GM19193 (cell line): ENCODE measurements around the gene NR2C1.

Experiments
- POLR2A ChIP-seq: IDR thresholded peaks from 4 replicates; pipeline ENCODE4 v1.6.1; 2011; ENCODE audit not compliant: insufficient read depth, insufficient read length; ENCODE audit errors: extremely low read depth

The NR2C1 gene

DNA sequence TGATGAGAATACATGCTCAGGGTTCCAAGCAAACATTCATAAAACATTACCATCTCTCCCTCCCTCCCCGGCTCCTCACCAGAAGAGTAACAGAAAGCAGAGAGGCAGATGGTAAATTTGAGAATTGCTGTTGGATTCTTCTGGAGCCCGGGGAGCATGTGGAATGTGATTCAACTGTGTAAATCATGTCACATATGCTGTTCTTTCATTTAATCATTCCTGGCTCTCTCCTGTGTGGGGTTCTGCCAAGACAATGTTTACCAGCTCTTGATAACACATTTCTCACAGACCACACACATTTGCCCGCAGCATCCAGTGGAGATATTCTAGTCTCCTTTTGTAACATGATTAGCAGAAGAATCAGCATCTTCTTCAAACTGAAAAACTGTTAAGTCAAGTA, 23.4 kb upstream of the NR2C1 start:
- TF ChIP-seq POLR2A = no peak

DNA sequence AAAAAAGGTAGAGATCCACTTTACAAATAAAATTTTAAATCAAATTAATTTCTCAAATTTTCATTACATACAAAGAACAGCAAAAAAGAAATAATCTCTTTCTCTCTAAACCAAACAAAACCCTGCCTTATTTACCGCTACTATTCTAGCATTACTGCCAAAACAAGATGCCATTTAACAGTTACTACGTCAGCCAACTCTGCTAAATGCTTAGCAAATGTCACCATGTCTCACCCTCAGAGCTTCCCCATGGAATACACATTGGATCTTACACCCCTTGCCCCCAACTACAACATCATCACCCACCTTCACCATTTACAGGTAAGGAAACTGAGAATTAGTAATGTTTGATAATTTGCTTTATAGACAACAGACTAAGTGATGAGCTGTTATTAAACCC, 23.0 kb upstream of the NR2C1 start:
- no peak for TF ChIP-seq POLR2A

DNA sequence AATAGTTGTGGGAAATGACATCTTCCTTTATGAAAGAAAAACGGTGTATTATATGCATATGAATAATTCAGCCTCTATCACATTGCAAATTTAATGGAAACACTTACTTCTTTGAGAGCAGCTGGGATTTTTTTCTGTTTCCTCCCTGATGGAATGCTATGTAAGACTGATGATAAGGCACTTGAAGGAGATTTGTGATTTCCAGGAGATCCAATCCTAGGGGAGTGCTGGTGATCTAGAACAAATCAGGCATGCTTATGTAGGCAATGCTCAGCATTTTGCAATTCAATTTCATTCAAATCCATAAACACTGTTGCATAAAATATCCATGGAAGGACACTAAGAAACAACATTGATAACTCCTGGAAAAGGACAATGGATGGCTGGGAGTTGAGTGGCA, 16.0 kb upstream of the NR2C1 start:
- TF ChIP-seq POLR2A = no peak

DNA sequence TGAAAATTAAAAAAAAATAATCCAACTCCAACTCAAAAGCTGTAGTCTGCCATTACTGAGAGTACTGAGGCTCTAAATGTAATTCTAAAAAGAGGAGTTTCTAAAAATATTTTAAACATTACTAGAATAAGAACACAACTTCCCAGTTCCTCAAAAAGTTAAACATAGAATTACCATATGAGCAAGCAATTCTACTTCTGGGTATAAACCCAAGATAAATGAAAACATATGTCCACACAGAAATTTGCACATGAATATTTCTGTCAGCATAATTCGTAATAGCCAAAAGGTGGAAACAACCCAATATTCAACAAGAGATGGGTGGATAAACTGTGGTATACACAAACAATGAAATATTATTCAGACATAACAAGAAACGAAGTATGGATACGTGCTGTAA, 15.0 kb upstream of the NR2C1 start:
- no peak for TF ChIP-seq POLR2A

DNA sequence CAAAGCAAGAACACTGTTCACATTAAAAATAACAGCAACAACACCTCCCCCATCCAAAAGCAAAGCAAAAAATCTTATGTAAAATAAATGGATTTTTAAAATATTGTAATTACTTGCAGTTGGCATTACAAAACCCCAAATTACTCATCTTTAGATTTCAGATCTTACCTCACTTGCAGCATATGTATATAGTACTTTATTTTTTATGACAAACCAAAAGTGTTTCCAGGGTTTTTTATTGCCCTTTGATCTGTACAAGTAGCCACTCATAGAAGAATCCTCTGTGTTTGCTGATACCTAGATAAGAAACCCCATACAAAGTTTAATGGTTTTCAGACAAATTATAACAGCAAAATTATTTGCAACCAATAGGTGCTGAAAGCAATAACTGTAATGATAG, 12.2 kb upstream of the NR2C1 start:
- TF ChIP-seq POLR2A = no peak

DNA sequence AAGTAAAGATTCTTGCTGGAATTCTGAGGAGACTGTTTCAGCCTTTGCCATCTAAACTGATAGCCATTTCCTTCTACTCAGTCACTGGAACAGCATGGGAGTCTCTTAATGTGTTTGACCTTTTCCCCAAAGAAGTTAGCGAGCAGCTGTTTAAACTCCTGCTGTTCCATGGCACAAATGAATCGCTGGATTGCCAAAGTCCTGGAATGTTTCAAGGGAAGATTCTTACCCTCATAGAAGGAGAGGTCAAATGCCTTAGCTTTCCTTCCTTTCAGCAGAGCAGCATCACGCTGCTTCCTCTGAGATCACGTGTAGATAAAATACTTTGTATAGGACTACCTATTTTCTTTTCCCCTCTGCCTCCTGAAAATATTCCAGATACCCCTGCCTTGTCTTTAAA, 10.5 kb upstream of the NR2C1 start:
- no peak for TF ChIP-seq POLR2A

DNA sequence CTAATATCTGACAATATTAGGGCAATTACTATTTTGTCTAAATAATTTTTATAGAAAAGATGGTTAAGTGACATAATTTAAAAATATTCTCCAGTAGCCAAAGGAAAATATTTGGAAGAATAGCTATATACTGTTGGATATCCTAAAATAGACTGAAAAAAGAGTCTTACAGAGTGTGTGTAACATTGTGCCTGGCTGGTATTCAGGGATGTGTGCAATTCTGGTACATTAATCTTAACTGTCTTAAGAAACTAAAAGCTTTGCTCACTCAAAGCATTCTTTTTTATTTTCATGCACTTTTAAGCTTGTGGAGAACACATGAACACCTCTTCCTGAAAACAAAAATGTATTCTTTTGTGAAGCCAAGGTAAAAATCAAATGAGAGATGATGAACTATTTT, 10.1 kb upstream of the NR2C1 start:
- TF ChIP-seq POLR2A = no peak

DNA sequence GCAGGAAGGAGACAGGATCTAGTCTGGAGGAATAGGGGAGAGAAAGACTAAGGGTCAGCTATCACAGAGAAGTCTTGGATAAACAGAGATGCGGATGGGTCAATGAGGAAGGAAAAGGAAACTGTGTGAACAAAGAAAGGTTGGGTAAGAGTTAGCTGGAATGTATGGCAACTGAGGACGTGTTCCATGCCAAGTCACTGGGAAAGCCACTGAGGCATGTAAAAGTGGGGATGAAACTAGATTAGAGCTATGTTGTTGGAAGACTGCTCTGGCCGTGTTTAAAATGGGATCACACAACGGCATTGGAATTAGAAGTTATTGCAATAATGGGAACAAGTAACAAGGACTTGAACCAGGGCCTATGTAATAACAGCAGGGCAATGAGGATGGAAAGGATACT, 3.9 kb upstream of the NR2C1 start:
- TF ChIP-seq POLR2A = no peak

DNA sequence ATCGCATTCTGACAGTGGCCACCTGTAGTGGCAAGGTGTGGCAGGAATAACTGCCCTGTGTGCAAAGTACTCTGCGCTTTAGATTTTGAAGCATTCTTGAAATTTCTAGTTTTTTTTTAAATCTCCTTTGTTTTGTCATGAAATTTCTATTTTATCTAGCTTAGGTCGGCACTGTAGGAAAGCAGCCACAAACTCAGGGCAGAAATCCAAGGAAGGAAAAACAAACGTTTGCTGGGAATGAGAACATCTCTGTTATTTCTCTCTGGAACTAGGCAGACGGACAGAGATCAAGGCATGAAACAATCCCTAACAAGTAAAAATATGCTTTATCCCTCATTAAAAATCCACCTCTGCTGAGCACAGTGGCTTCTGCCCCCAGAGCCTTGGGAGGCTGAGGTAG, 1.3 kb upstream of the NR2C1 start:
- no peak for TF ChIP-seq POLR2A

DNA sequence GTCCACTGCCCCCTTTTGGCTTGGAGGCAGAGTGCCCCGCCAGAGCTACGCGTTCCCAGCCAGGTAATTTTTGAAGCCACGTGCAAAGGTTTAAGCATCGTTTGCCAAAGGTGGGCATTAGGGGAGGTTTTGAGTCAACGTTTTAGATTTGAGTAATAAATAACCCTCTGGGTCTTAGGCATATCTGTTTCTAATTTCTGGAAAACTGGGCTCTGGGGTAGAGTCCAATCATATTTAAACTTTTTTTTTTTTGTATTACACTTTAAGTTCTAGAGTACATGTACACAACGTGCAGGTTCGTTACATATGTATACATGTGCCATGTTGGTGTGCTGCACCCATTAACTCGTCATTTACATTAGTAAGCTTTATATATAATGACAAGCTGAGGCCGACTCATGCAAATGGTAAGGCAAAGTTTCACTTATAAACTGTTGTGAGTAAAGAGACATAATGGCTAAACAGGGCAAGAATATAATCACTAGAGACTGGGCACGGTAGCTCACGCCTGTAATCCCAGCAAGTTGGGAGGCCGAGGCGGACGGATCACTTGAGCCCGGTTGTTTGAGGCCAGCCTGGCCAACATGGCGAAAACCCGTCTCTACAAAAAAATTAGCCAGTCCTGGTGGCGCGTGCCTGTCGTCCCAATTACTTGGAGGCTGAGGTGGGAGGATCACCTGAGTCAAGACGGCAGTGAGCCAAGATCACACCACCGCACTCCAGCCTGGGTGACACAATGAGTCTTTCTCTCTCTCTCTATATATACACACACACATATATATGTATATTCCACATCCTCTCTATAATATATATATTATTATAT, 491 bp upstream of the NR2C1 start:
- no peak for TF ChIP-seq POLR2A

DNA sequence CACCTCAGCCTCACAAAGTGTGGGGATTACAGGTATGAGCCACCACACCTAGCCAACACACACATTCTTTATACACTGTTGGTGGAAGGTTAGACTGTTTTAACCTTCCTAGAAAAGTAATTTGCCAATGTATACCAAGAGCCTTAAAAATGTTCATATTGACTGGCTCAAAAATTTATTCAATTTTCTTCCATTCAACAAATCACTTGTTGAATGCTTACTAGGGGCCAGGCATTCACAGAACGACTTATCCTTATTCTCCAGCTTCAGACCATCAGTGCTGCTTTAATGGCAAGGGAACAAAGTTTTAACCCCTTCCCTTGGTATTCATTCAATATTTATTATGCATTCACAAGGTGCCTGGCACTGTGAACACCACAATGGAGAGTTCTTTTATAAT, 3.0 kb downstream of the NR2C1 start:
- TF ChIP-seq POLR2A = no peak

DNA sequence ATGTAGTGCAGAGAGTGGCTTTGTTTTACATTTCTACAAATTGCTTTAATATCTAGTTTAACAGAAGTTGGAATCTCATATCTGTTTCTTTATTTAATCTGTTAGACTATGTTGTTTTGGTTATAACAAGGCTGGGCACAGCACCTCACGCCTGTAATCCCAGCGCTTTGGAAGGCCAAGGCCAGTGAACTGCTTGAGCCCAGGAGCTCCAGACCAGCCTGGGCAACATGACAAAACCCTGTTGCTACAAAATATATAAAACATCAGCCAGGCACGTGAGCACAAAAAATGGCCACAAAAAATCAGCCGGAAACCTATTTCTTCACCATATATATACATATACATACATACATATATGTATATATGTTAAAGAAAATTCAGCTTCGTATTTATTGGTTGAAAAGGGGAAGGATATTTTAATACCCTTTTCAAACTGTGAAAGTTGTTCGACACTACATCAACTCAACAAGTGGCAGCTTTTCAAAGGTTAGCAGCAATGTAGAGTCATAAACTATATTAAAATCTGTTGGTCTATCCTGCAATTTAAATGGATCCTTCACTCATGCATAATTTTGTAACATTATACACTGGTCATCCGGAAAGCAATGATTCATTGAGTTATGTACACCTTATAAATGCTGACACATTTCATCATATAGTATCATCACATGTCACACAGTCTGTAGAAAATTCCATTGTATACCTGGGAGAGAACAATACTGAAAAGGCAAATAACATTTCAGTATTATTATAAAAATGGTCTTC, 7.1 kb downstream of the NR2C1 start:
- TF ChIP-seq POLR2A = no peak

DNA sequence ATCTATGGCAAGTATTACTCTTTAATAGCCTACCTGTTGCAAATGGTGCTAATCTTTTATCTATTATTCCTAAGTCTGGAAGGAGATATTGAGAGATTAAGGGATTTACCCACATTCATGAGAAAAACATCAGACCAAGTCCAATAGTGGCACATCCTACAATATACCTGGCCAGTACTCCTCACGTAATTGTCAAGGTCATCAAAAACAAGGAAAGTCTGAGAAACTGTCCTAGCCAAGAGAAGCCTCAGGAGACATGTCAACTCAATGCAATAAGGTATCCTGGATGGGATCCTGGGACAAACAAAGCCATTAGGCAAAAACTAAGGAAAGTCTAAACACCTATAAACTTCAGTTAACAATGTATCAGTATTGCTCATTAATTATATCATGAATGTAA, 12.5 kb downstream of the NR2C1 start:
- TF ChIP-seq POLR2A = no peak

DNA sequence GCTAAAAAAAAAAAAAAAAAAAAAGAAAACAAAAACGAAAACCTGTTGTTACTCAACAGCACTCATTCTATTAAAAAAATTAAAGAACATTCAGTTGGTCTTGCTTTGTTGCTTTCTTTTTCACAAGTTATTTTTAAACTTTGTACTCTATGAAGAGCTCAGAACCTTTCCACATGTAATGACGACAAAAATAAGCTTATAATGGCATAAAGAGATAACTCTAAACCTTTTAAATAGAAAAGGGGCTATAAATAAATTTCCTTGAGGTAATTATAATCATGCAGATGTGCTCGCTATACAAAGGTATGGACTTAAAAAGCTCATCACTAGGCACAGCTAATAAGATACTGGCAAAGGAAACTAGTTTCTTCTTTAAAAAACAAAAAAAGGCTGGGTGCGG, 13.4 kb downstream of the NR2C1 start:
- no peak for TF ChIP-seq POLR2A

DNA sequence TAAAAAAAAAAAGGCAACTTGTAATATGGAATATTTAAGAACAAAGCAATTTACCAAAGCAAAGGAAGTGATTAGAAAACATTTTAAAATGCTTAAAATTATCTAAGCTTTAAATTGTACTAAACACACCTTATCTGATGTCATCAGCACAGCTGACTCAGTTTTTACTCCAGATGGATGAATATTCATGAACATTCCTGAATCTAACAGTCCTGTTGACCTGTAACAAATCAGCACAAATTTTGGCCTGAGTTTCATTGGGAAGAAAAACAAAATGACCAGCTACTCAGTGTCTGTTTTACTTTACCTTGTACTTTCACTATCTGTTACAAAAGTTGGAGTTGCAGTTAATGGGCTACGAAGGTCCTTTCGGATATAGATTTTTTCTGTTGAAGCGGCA, 16.0 kb downstream of the NR2C1 start:
- TF ChIP-seq POLR2A = no peak

DNA sequence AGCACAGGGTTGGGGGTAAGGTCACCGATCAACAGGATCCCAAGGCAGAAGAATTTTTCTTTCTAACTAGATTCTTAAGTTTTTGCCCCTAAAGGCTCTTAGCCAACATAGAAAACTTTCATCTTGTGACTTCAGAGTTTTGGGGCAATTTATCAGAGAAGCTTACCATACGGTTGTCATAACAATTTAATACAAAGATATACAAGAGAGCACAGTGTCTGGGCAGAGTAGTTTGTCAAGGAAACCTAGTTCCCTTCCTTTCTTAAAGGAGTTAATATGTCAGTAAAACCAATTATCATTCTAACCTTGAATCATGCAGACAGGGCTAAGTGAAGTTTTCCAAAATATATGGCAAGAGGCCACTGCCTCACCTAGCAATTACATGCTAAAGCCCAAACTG, 18.4 kb downstream of the NR2C1 start:
- TF ChIP-seq POLR2A = no peak
